Lung (tissue), 12 donors: Measurements from ENCODE around the gene GALNT2. TPM values are rescaled to one million over a fixed set of nuclear protein-coding genes. Genes with fewer than 3 reads are reported as not detected.

Source experiments
- ATAC-seq: fragments of 200-7000 bp; cut with Tn5 transposase; one replicate; pipeline ENCODE4 v1.9.1; 2020; ENCODE audit warnings: moderate number of reproducible peaks; ENCODE audit not compliant: insufficient read depth, low FRiP score
- DNase-seq, 3 donors: peaks; one replicate each; pipeline ENCODE4 v3.0.0-alpha.2; 2013 to 2017
- H3K27ac ChIP-seq, 2 donors: one replicate each; pipeline ENCODE4 v1.5.1; 2013; ENCODE audit warnings: mild to moderate bottlenecking in 2 of 2, moderate library complexity in 2 of 2, control low read depth in 1 of 2, inconsistent platforms in 1 of 2, low read depth in 1 of 2, low read length in 1 of 2
- H3K27me3 ChIP-seq, 3 donors: one replicate each; pipeline ENCODE4 v1.5.1; 2013; ENCODE audit warnings: low read length in 2 of 3; ENCODE audit not compliant: control insufficient read depth in 3 of 3, insufficient read depth in 3 of 3
- H3K36me3 ChIP-seq, 4 donors: one replicate each; pipeline ENCODE4 v1.5.1; 2013; ENCODE audit warnings: low read length in 4 of 4, mild to moderate bottlenecking in 1 of 4, moderate library complexity in 1 of 4; ENCODE audit not compliant: control insufficient read depth in 4 of 4, insufficient read depth in 4 of 4
- H3K4me1 ChIP-seq, 5 donors: one replicate each; pipeline ENCODE4 v1.5.1; 2013; ENCODE audit warnings: low read length in 5 of 5, mild to moderate bottlenecking in 2 of 5, moderate library complexity in 1 of 5; ENCODE audit not compliant: control insufficient read depth in 5 of 5, insufficient read depth in 5 of 5
- H3K4me3 ChIP-seq: one replicate; pipeline ENCODE4 v1.5.1; 2013; ENCODE audit warnings: mild to moderate bottlenecking, control low read depth, moderate library complexity
- H3K9ac ChIP-seq, 2 donors: one replicate each; pipeline ENCODE4 v1.5.1; 2013; ENCODE audit warnings: low read length in 2 of 2, control low read depth in 1 of 2; ENCODE audit not compliant: insufficient read depth in 1 of 2
- H3K9me3 ChIP-seq, 4 donors: one replicate each; pipeline ENCODE4 v1.5.1; 2013; ENCODE audit warnings: low read length in 3 of 4, mild to moderate bottlenecking in 1 of 4, moderate library complexity in 1 of 4; ENCODE audit not compliant: control insufficient read depth in 4 of 4, insufficient read depth in 3 of 4
- CTCF ChIP-seq: IDR thresholded peaks from 2 replicates; pipeline ENCODE4 v1.5.1; 2012; ENCODE audit warnings: mild to moderate bottlenecking; ENCODE audit errors: control extremely low read depth, extremely low read depth
- WGBS, 2 donors: extraction: QIAGEN DNeasy Blood & Tissue Kit; methylation state at CpG; one replicate each; pipeline ENCODE4 v1.1.7; 2013; 5-methylcytosine and 5-hydroxymethylcytosine counted together
- polyA plus RNA-seq, 2 donors: library from polyadenylated mRNA; stranded (reverse); fragments of 200-250 nt; gene quantifications; one replicate each; pipeline ENCODE4 v1.2.1, GENCODE V29; 2013
- total RNA-seq, 2 donors: library from RNA; depleted of rRNA in 1 of 2; stranded (reverse); fragments of >200 nt in 1 of 2; gene quantifications; one replicate each; pipeline ENCODE4 v1.2.1, GENCODE V29; 2014 to 2021
- donor health status: control.
- donor health status: control.
- donor health status: Bipolar disorder and iron deficiency.
- donor health status: healthy.
- donor health status: DM: yes; HTN: yes; CAD: no.

Gene GALNT2
- total and polyA plus RNA-seq, 4 donors, result 23.1 to 101 (median 58.9) TPM

DNA sequence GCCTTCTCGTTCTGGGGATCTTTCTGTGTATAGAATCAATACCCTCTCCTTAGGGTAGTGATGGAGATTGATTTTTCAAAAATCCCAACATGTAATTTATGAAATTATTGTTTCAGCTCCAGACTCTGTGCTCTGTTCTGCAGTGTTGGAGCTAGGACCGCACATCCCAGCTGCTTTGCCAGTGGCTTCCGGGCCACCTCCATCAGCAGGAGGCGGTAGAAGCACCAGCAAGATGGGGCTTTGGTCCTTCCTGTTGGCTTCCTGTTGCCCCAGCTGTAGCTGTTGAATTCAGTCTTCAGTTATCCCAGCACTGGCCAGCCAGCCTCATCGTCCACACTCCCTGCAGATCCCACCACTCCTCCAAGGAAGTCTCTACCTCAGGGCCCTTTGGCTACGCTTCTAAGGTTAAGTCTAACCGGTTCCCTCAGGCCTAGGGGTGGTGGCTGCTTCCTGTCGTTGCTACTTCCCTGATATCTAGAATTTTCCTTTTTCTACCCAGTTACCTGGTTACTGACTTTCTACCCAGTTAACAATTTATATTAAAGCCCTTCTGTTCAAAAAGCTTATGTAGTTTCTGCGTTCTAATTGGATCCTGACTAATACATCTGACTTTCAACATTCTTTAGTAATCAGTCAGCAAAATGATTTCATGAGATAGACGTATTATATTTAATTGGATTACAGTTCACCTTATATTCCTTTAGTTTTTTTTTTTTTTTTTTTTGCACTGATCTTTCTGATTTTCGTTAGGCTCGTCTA, 24.6 kb downstream of the GALNT2 start:
- Histone ChIP-seq H3K4me1 (peaks cover 0 to 5% (median 4%) of the 10 kb centered on the region in 5 donors), H3K27me3 (no peaks in the 10 kb centered on the region), H3K4me3 (no peak overlapping the region), H3K9me3 (no peaks in the 10 kb centered on the region), H3K27ac (no peak overlapping the region), H3K9ac (no peak overlapping the region), H3K36me3 (peaks cover 0 to 6% (median 0%) of the 10 kb centered on the region in 4 donors)
- ATAC-seq (no peak), DNase-seq (no peak)
- TF ChIP-seq CTCF, result no peak
- 91 to 96% methylated on average over 12 of the region's 12 CpGs for WGBS, 2 donors

GRCh38 chr1:230094746-230095145, 27.7 kb downstream of the GALNT2 start:
- H3K27ac ChIP-seq, result no peak overlapping the region
- no peak overlapping the region for H3K4me3 ChIP-seq
- DNase-seq, result no peak
- H3K36me3 ChIP-seq, result peaks cover 0 to 6% (median 0%) of the 10 kb centered on the region in 4 donors
- peaks cover 0 to 5% (median 0%) of the 10 kb centered on the region in 5 donors for H3K4me1 ChIP-seq
- no peaks in the 10 kb centered on the region for H3K27me3 ChIP-seq
- no peak for TF ChIP-seq CTCF
- H3K9me3 ChIP-seq, result no peaks in the 10 kb centered on the region
- WGBS, 2 donors, result 90 to 92% methylated on average over 14 of the region's 14 CpGs
- no peak for ATAC-seq
- H3K9ac ChIP-seq, result no peak overlapping the region

DNA sequence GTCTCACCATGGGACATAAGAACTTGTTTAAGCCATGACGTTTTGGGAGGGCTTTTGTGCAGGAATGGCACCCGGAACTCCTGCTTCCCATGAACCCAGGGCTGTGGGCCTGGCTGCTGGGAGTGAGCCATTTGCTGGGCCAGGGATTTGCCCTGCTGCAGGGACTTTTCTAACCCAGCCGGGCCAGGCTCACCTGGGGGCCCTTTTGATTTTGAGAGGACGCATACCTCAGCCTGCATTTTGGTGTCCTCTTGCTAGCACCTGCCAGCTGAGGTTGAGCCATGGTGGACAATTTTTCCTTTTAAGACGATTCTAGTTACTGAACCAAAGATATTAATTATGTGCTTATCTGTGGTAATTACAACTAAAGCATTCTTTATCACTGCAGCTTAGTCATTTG, 28.9 kb downstream of the GALNT2 start:
- H3K36me3 ChIP-seq, result peaks cover 0 to 6% (median 0%) of the 10 kb centered on the region in 4 donors
- peaks cover 0 to 2% (median 0%) of the 10 kb centered on the region in 5 donors for H3K4me1 ChIP-seq
- no peak for TF ChIP-seq CTCF
- no peaks in the 10 kb centered on the region for H3K27me3 ChIP-seq
- H3K9ac ChIP-seq, result no peak overlapping the region
- no peak overlapping the region for H3K4me3 ChIP-seq
- no peak for ATAC-seq
- 89 to 94% methylated on average over 5 of the region's 5 CpGs for WGBS, 2 donors
- H3K27ac ChIP-seq, result no peak overlapping the region
- no peaks in the 10 kb centered on the region for H3K9me3 ChIP-seq
- DNase-seq, result no peak
